NT2/D1 (cell line): Measurements from ENCODE around the gene SMC4.

Experiments used
- DNase-seq: peaks from one replicate; pipeline ENCODE4 v3.0.0-alpha.2; 2011; ENCODE audit warnings: low read depth, low spot score
- H3K27me3 ChIP-seq: 2 replicates; pipeline ENCODE4 v1.6.0; 2011; ENCODE audit warnings: mild to moderate bottlenecking; ENCODE audit not compliant: insufficient read length, insufficient read depth
- H3K36me3 ChIP-seq: 2 replicates; pipeline ENCODE4 v1.6.1; 2011; ENCODE audit warnings: mild to moderate bottlenecking, low read length, mixed read lengths; ENCODE audit not compliant: insufficient read depth, insufficient read length
- H3K4me1 ChIP-seq: 2 replicates; pipeline ENCODE4 v1.5.1; 2011; ENCODE audit not compliant: insufficient read depth, insufficient read length
- H3K4me3 ChIP-seq: 2 replicates; pipeline ENCODE4 v1.5.1; 2011; ENCODE audit warnings: low read depth; ENCODE audit not compliant: insufficient read length
- H3K9ac ChIP-seq: 2 replicates; pipeline ENCODE4 v1.6.0; 2011; ENCODE audit warnings: low read depth; ENCODE audit not compliant: insufficient read length
- H3K9me3 ChIP-seq: 2 replicates; pipeline ENCODE4 v1.5.1; 2011; ENCODE audit warnings: mild to moderate bottlenecking, low read length; ENCODE audit not compliant: insufficient read depth
- SUZ12 ChIP-seq: IDR thresholded peaks from 2 replicates; pipeline ENCODE4 v1.6.1; 2011; ENCODE audit not compliant: insufficient read length, insufficient read depth; ENCODE audit errors: extremely low read depth
- YY1 ChIP-seq: IDR thresholded peaks from 2 replicates; pipeline ENCODE4 v1.6.1; 2011; ENCODE audit not compliant: insufficient read length, insufficient read depth
- ZNF274 ChIP-seq: IDR thresholded peaks from 2 replicates; pipeline ENCODE4 v1.6.1; 2011; ENCODE audit warnings: mild to moderate bottlenecking, low read depth, low read length

The SMC4 gene

GRCh38 chr3:160478338-160478737 lies 78.9 kb downstream of the SMC4 start:
- no peaks in the 10 kb centered on the region for H3K9me3 ChIP-seq
- H3K4me3 ChIP-seq = no peak overlapping the region
- TF ChIP-seq YY1 (no peak), ZNF274 (no peak), SUZ12 (no peak)
- no peak for DNase-seq
- H3K27me3 ChIP-seq = no peaks in the 10 kb centered on the region
- H3K4me1 ChIP-seq = no peaks in the 10 kb centered on the region
- H3K36me3 ChIP-seq = no peaks in the 10 kb centered on the region
- no peak overlapping the region for H3K9ac ChIP-seq

GRCh38 chr3:160479376-160479775 lies 79.9 kb downstream of the SMC4 start:
- Histone ChIP-seq H3K9ac (no peak overlapping the region), H3K9me3 (no peaks in the 10 kb centered on the region), H3K4me3 (no peak overlapping the region), H3K27me3 (no peaks in the 10 kb centered on the region), H3K4me1 (no peaks in the 10 kb centered on the region), H3K36me3 (no peaks in the 10 kb centered on the region)
- no peak for TF ChIP-seq SUZ12
- TF ChIP-seq YY1 = no peak
- no peak for TF ChIP-seq ZNF274
- no peak for DNase-seq

DNA sequence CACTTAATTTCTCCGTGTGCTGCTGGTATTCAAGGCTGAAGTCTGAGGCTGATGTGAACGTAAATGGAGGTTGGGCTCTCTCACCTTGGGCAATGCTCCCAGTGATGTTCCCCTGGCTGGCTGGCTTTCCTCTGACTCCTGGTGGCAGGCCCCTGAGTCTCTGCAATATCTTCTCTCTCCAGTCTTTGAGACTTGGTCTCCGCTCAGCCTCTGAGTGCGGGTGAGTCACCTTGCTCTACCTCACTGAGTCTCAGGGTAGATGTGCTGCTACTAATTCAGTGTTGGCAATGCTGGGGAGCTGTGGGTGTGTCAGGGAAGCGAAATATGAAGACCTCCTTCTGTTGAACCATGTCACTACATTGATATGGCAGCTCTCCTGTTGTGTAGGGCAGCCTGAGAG lies 81.5 kb downstream of the SMC4 start:
- TF ChIP-seq YY1 = no peak
- TF ChIP-seq SUZ12 = no peak
- TF ChIP-seq ZNF274 = no peak
- Histone ChIP-seq H3K9ac (no peak overlapping the region), H3K27me3 (no peaks in the 10 kb centered on the region)

GRCh38 chr3:160481856-160482255 lies 82.4 kb downstream of the SMC4 start:
- Histone ChIP-seq H3K9me3 (no peaks in the 10 kb centered on the region), H3K36me3 (no peaks in the 10 kb centered on the region), H3K27me3 (no peaks in the 10 kb centered on the region), H3K4me3 (no peak overlapping the region), H3K9ac (no peak overlapping the region), H3K4me1 (no peaks in the 10 kb centered on the region)
- no peak for DNase-seq
- no peak for TF ChIP-seq ZNF274

More for the DNA sequence above, 81.5 kb downstream of the SMC4 start:
- no peaks in the 10 kb centered on the region for H3K4me1 ChIP-seq
- H3K9me3 ChIP-seq = no peaks in the 10 kb centered on the region
- DNase-seq = no peak
- no peak overlapping the region for H3K4me3 ChIP-seq
- H3K36me3 ChIP-seq = no peaks in the 10 kb centered on the region

- no peak overlapping the region for H3K9ac ChIP-seq
- H3K4me3 ChIP-seq = no peak overlapping the region
- TF ChIP-seq SUZ12 = no peak
- no peak for DNase-seq
- H3K36me3 ChIP-seq = no peaks in the 10 kb centered on the region
- no peaks in the 10 kb centered on the region for H3K27me3 ChIP-seq
- no peaks in the 10 kb centered on the region for H3K9me3 ChIP-seq
- H3K4me1 ChIP-seq = no peaks in the 10 kb centered on the region
Measured at GRCh38 chr3:160482796-160483195, 83.3 kb downstream of the SMC4 start.
